GM23338 (cell line): ENCODE data around the gene LEFTY1. TPM values are rescaled to one million over a fixed set of nuclear protein-coding genes. Genes with fewer than 3 reads are reported as not detected.

ENCODE experiments used
- ATAC-seq: fragments of 200-7000 bp; cut with Tn5 transposase; 3 replicates; pipeline ENCODE4 v1.9.1; 2020
- DNase-seq: peaks from one replicate; pipeline ENCODE4 v3.0.0-alpha.2; 2015; ENCODE audit warnings: low spot score
- H2AFZ ChIP-seq: fragments of 200-600 bp; sonication (generic); 2 replicates; pipeline ENCODE4 v1.8.0; 2016; ENCODE audit warnings: antibody characterized with exemption, mild to moderate bottlenecking, moderate library complexity
- H3F3A ChIP-seq: fragments of 200-600 bp; sonication (generic); replicated peaks from 2 replicates; pipeline ENCODE4 v1.8.0; 2017; ENCODE audit warnings: antibody characterized with exemption, mixed run types, low read depth
- H3K27ac ChIP-seq: fragments of 200-600 bp; sonication (generic); 2 replicates; pipeline ENCODE4 v1.6.1; 2016; ENCODE audit warnings: low read depth
- H3K27me3 ChIP-seq: fragments of 200-600 bp; sonication (generic); 2 replicates; pipeline ENCODE4 v1.8.0; 2016; ENCODE audit warnings: mild to moderate bottlenecking, mixed run types, moderate library complexity; ENCODE audit not compliant: insufficient read depth
- H3K36me3 ChIP-seq: fragments of 200-600 bp; sonication (generic); 2 replicates; pipeline ENCODE4 v1.8.0; 2016; ENCODE audit warnings: mild to moderate bottlenecking; ENCODE audit not compliant: insufficient read depth
- H3K4me1 ChIP-seq: fragments of 200-600 bp; sonication (generic); 2 replicates; pipeline ENCODE4 v1.8.0; 2016; ENCODE audit warnings: mild to moderate bottlenecking, moderate library complexity; ENCODE audit not compliant: insufficient read depth
- H3K4me2 ChIP-seq: fragments of 200-600 bp; sonication (generic); 2 replicates; pipeline ENCODE4 v1.7.1; 2017; ENCODE audit warnings: mixed run types
- H3K4me3 ChIP-seq: fragments of 200-600 bp; sonication (generic); 2 replicates; pipeline ENCODE4 v1.6.1; 2016; ENCODE audit warnings: mixed run types
- H3K79me2 ChIP-seq: fragments of 200-600 bp; sonication (generic); replicated peaks from 2 replicates; pipeline ENCODE4 v1.8.0; 2017; ENCODE audit warnings: mild to moderate bottlenecking; ENCODE audit not compliant: insufficient read depth
- H3K9me2 ChIP-seq: fragments of 200-600 bp; sonication (generic); 2 replicates; pipeline ENCODE4 v1.8.0; 2017; ENCODE audit not compliant: insufficient read depth
- H4K20me1 ChIP-seq: fragments of 200-600 bp; sonication (generic); replicated peaks from 2 replicates; pipeline ENCODE4 v1.8.0; 2017; ENCODE audit warnings: mild to moderate bottlenecking; ENCODE audit not compliant: insufficient read depth
- H3K27ac Mint-ChIP-seq: 2 replicates; pipeline ENCODE4 v1.8.0; 2020; ENCODE audit warnings: inconsistent platforms, mild to moderate bottlenecking, moderate library complexity, mixed read lengths
- H3K27me3 Mint-ChIP-seq: 3 replicates; pipeline ENCODE4 v1.8.0; 2022; ENCODE audit warnings: low read depth, mild to moderate bottlenecking, moderate library complexity, mixed read lengths, inconsistent platforms; ENCODE audit not compliant: insufficient read depth, poor library complexity
- H3K36me3 Mint-ChIP-seq: 3 replicates; pipeline ENCODE4 v1.8.0; 2021; ENCODE audit warnings: low read depth, mild to moderate bottlenecking, inconsistent platforms, moderate library complexity, mixed read lengths
- H3K4me1 Mint-ChIP-seq: 3 replicates; pipeline ENCODE4 v1.8.0; 2020; ENCODE audit warnings: mild to moderate bottlenecking, inconsistent platforms, mixed read lengths
- H3K4me3 Mint-ChIP-seq: 3 replicates; pipeline ENCODE4 v1.8.0; 2021; ENCODE audit warnings: moderate library complexity, mild to moderate bottlenecking, inconsistent platforms, mixed read lengths
- H3K9me3 Mint-ChIP-seq: 3 replicates; pipeline ENCODE4 v1.8.0; 2020; ENCODE audit warnings: moderate library complexity, mild to moderate bottlenecking, inconsistent platforms, mixed read lengths
- JUNB ChIP-seq: IDR thresholded peaks from one replicate; pipeline ENCODE4 v1.6.1; 2016; ENCODE audit warnings: antibody characterized with exemption; ENCODE audit not compliant: unreplicated experiment
- NANOG ChIP-seq: IDR thresholded peaks from 2 replicates; pipeline ENCODE4 v1.6.1; 2016; ENCODE audit warnings: antibody characterized with exemption, borderline replicate concordance
- POLR2AphosphoS5 ChIP-seq: IDR thresholded peaks from 2 replicates; pipeline ENCODE4 v1.6.1; 2016; ENCODE audit warnings: antibody characterized with exemption, low read depth
- STAT1 ChIP-seq: IDR thresholded peaks from one replicate; pipeline ENCODE4 v1.6.1; 2016; ENCODE audit warnings: antibody characterized with exemption; ENCODE audit not compliant: unreplicated experiment
- ZNF114 ChIP-seq: fragments of 250-450 bp; sonication (Bioruptor Pico); IDR thresholded peaks from 2 replicates; pipeline ENCODE4 v1.5.0; 2020; ENCODE audit warnings: mild to moderate bottlenecking, moderate library complexity
- ZNF331 ChIP-seq: fragments of 250-450 bp; sonication (Bioruptor Pico); IDR thresholded peaks from 2 replicates; pipeline ENCODE4 v1.5.0; 2020; ENCODE audit warnings: low read depth, mild to moderate bottlenecking, moderate library complexity
- polyA plus RNA-seq: library from polyadenylated mRNA; unstranded; fragments of >200 nt; fragmentation: Nextera tagmentation; extraction: Ambion mirVana; gene quantifications from 2 replicates; pipeline ENCODE4 v1.2.1, GENCODE V29; 2016
- total RNA-seq: library from RNA; depleted of rRNA; stranded (reverse); fragments of >200 nt; shearing (Covaris generic); gene quantifications from 2 replicates; pipeline ENCODE4 v1.2.3, GENCODE V29; 2014
- TF ChIP-seq, protein P1 (sequence below), 2 experiments: fragments of 200-600 bp in 1 of 2; sonication (generic) in 1 of 2; conservative IDR thresholded peaks; 2 replicates each; pipeline versions ENCODE4 v1.5.1 to v1.6.1; 2016 to 2017; ENCODE audit warnings: antibody characterized with exemption in 2 of 2, low read depth in 2 of 2, mild to moderate bottlenecking in 2 of 2, moderate library complexity in 1 of 2
- TF ChIP-seq, protein P2 (sequence below): IDR thresholded peaks from 2 replicates; pipeline ENCODE4 v1.6.1; 2016; ENCODE audit warnings: antibody characterized with exemption
- TF ChIP-seq, protein P3 (sequence below): IDR thresholded peaks from one replicate; pipeline ENCODE4 v1.6.1; 2018; ENCODE audit warnings: antibody characterized with exemption; ENCODE audit not compliant: unreplicated experiment
- TF ChIP-seq, protein P4 (sequence below): fragments of 250-450 bp; sonication (Bioruptor Pico); IDR thresholded peaks from 2 replicates; pipeline ENCODE4 v1.5.0; 2020; ENCODE audit warnings: mild to moderate bottlenecking, moderate library complexity

The LEFTY1 gene
- total and polyA plus RNA-seq, 2 experiments from 2014 or later: 27.5 to 65.4 TPM

DNA sequence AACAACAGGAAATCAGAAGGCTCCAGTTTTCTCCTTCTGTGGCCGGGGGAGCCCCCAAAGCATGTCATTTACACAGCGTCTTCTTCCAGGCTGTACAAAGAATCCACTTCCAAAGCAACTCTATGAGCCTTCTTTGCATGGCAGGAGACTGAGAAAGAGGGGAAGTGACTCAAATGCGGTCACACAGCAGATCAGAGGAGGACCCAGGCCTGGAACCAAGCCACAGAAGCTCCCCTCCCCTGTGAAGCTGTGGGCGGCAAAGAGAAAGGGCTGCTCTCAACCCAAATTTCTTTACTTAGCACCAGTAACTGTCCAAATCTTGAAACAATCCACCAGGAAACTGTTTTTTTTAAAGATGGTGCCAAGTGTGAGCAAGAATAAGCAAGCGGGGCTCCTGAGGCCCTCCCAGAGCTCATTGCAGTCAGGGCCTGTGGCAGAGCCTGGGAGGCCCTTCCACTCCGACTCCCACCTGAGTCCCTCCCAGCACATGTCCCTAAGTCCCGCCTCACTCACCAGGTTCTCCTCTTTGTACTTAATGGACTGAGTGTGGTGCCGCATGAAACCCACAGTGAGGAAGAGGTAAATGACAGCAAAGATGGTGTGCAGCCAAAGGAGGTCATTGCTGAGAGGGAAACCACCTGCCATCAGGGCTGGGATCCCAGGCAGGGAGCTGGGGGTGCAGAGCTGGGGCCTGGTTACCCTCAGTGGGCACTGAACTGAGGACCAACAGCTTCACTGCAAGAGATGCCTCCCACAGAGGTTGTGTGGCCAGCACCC lies 22.7 kb downstream of the LEFTY1 start:
- Histone ChIP-seq H3K36me3 (peaks cover 45% of the 10 kb centered on the region), H3K4me1 (no peaks in the 10 kb centered on the region), H3K79me2 (no peaks in the 10 kb centered on the region), H3K4me3 (no peak overlapping the region), H3F3A (0 out of 2 replicates have a peak, but pooled peaks cover 6% of the 10 kb centered on the region), H3K9me2 (no peaks in the 10 kb centered on the region), H3K4me2 (no peak overlapping the region), H2AFZ (no peak overlapping the region), H3K27ac (0 out of 2 replicates have a peak overlapping the region, but pooled peaks have one; percentile 19), H3K27me3 (no peaks in the 10 kb centered on the region), H4K20me1 (peaks cover 7% of the 10 kb centered on the region; the same call in 1 of the 2 replicates)
- Mint-ChIP-seq H3K4me1 (peaks cover 6% of the 10 kb centered on the region), H3K27me3 (peaks cover 6% of the 10 kb centered on the region), H3K27ac (no peak overlapping the region), H3K4me3 (no peak overlapping the region), H3K36me3 (peaks cover 90% of the 10 kb centered on the region), H3K9me3 (no peaks in the 10 kb centered on the region)
- no peak for DNase-seq
- no peak for TF ChIP-seq STAT1
- no peak for TF ChIP-seq NANOG
- TF ChIP-seq, protein P1, sequence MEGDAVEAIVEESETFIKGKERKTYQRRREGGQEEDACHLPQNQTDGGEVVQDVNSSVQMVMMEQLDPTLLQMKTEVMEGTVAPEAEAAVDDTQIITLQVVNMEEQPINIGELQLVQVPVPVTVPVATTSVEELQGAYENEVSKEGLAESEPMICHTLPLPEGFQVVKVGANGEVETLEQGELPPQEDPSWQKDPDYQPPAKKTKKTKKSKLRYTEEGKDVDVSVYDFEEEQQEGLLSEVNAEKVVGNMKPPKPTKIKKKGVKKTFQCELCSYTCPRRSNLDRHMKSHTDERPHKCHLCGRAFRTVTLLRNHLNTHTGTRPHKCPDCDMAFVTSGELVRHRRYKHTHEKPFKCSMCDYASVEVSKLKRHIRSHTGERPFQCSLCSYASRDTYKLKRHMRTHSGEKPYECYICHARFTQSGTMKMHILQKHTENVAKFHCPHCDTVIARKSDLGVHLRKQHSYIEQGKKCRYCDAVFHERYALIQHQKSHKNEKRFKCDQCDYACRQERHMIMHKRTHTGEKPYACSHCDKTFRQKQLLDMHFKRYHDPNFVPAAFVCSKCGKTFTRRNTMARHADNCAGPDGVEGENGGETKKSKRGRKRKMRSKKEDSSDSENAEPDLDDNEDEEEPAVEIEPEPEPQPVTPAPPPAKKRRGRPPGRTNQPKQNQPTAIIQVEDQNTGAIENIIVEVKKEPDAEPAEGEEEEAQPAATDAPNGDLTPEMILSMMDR (conservative IDR thresholded peaks at IDR 0.05; ENCODE audit: low read depth in 2 of 2): no peak
- TF ChIP-seq, protein P2, sequence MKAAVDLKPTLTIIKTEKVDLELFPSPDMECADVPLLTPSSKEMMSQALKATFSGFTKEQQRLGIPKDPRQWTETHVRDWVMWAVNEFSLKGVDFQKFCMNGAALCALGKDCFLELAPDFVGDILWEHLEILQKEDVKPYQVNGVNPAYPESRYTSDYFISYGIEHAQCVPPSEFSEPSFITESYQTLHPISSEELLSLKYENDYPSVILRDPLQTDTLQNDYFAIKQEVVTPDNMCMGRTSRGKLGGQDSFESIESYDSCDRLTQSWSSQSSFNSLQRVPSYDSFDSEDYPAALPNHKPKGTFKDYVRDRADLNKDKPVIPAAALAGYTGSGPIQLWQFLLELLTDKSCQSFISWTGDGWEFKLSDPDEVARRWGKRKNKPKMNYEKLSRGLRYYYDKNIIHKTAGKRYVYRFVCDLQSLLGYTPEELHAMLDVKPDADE: no peak
- TF ChIP-seq ZNF331: no peak
- TF ChIP-seq POLR2AphosphoS5: no peak
- no peak for TF ChIP-seq ZNF114 (CRISPR knock-in tag)
- TF ChIP-seq, protein P3, sequence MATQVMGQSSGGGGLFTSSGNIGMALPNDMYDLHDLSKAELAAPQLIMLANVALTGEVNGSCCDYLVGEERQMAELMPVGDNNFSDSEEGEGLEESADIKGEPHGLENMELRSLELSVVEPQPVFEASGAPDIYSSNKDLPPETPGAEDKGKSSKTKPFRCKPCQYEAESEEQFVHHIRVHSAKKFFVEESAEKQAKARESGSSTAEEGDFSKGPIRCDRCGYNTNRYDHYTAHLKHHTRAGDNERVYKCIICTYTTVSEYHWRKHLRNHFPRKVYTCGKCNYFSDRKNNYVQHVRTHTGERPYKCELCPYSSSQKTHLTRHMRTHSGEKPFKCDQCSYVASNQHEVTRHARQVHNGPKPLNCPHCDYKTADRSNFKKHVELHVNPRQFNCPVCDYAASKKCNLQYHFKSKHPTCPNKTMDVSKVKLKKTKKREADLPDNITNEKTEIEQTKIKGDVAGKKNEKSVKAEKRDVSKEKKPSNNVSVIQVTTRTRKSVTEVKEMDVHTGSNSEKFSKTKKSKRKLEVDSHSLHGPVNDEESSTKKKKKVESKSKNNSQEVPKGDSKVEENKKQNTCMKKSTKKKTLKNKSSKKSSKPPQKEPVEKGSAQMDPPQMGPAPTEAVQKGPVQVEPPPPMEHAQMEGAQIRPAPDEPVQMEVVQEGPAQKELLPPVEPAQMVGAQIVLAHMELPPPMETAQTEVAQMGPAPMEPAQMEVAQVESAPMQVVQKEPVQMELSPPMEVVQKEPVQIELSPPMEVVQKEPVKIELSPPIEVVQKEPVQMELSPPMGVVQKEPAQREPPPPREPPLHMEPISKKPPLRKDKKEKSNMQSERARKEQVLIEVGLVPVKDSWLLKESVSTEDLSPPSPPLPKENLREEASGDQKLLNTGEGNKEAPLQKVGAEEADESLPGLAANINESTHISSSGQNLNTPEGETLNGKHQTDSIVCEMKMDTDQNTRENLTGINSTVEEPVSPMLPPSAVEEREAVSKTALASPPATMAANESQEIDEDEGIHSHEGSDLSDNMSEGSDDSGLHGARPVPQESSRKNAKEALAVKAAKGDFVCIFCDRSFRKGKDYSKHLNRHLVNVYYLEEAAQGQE: no peak
- TF ChIP-seq, protein P4, sequence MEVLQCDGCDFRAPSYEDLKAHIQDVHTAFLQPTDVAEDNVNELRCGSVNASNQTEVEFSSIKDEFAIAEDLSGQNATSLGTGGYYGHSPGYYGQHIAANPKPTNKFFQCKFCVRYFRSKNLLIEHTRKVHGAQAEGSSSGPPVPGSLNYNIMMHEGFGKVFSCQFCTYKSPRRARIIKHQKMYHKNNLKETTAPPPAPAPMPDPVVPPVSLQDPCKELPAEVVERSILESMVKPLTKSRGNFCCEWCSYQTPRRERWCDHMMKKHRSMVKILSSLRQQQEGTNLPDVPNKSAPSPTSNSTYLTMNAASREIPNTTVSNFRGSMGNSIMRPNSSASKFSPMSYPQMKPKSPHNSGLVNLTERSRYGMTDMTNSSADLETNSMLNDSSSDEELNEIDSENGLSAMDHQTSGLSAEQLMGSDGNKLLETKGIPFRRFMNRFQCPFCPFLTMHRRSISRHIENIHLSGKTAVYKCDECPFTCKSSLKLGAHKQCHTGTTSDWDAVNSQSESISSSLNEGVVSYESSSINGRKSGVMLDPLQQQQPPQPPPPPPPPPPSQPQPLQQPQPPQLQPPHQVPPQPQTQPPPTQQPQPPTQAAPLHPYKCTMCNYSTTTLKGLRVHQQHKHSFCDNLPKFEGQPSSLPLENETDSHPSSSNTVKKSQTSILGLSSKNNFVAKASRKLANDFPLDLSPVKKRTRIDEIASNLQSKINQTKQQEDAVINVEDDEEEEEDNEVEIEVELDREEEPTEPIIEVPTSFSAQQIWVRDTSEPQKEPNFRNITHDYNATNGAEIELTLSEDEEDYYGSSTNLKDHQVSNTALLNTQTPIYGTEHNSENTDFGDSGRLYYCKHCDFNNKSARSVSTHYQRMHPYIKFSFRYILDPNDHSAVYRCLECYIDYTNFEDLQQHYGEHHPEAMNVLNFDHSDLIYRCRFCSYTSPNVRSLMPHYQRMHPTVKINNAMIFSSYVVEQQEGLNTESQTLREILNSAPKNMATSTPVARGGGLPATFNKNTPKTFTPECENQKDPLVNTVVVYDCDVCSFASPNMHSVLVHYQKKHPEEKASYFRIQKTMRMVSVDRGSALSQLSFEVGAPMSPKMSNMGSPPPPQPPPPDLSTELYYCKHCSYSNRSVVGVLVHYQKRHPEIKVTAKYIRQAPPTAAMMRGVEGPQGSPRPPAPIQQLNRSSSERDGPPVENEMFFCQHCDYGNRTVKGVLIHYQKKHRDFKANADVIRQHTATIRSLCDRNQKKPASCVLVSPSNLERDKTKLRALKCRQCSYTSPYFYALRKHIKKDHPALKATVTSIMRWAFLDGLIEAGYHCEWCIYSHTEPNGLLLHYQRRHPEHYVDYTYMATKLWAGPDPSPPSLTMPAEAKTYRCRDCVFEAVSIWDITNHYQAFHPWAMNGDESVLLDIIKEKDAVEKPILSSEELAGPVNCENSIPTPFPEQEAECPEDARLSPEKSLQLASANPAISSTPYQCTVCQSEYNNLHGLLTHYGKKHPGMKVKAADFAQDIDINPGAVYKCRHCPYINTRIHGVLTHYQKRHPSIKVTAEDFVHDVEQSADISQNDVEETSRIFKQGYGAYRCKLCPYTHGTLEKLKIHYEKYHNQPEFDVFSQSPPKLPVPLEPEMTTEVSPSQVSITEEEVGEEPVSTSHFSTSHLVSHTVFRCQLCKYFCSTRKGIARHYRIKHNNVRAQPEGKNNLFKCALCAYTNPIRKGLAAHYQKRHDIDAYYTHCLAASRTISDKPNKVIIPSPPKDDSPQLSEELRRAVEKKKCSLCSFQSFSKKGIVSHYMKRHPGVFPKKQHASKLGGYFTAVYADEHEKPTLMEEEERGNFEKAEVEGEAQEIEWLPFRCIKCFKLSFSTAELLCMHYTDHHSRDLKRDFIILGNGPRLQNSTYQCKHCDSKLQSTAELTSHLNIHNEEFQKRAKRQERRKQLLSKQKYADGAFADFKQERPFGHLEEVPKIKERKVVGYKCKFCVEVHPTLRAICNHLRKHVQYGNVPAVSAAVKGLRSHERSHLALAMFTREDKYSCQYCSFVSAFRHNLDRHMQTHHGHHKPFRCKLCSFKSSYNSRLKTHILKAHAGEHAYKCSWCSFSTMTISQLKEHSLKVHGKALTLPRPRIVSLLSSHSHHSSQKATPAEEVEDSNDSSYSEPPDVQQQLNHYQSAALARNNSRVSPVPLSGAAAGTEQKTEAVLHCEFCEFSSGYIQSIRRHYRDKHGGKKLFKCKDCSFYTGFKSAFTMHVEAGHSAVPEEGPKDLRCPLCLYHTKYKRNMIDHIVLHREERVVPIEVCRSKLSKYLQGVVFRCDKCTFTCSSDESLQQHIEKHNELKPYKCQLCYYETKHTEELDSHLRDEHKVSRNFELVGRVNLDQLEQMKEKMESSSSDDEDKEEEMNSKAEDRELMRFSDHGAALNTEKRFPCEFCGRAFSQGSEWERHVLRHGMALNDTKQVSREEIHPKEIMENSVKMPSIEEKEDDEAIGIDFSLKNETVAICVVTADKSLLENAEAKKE (CRISPR knock-in tag): no peak
- TF ChIP-seq JUNB: no peak
- ATAC-seq: 0 out of 3 replicates have a peak, but pooled peaks have one; percentile 24
